Gastrocnemius medialis (tissue), 4 donors: ENCODE measurements around the gene FBXL14. TPM values are rescaled to one million over a fixed set of nuclear protein-coding genes. Genes with fewer than 3 reads are reported as not detected.

Experiments used
- ATAC-seq, 2 donors: fragments of 150-250 bp; one replicate each; pipeline ENCODE4 v1.9.1; 2016
- DNase-seq, 2 donors: peaks; one replicate each; pipeline ENCODE4 v3.0.0-alpha.2; 2019
- H3K27ac ChIP-seq, 4 donors: fragments of 200-600 bp; sonication (generic); 1 replicate in 1 of 4; 2 replicates in 3 of 4; pipeline ENCODE4 v1.5.1; 2016 to 2018; ENCODE audit warnings: mild to moderate bottlenecking in 2 of 4, moderate library complexity in 1 of 4
- H3K27me3 ChIP-seq, 3 donors: fragments of 200-600 bp; sonication (generic) in 2 of 3; 1 replicate in 1 of 3; 2 replicates in 2 of 3; pipeline versions ENCODE4 v1.5.1 to v1.6.0; 2016 to 2019; ENCODE audit warnings: mild to moderate bottlenecking in 1 of 3, moderate library complexity in 1 of 3
- H3K36me3 ChIP-seq, 2 donors: fragments of 200-600 bp; sonication (generic) in 1 of 2; one replicate each; pipeline ENCODE4 v1.5.1; 2017 to 2018
- H3K4me1 ChIP-seq, 2 donors: fragments of 200-600 bp; sonication (generic) in 1 of 2; one replicate each; pipeline ENCODE4 v1.5.1; 2016 to 2017; ENCODE audit warnings: mild to moderate bottlenecking in 2 of 2
- H3K4me3 ChIP-seq, 4 donors: fragments of 200-600 bp; sonication (generic) in 3 of 4; 1 replicate in 1 of 4; 2 replicates in 3 of 4; pipeline ENCODE4 v1.5.1; 2016 to 2019; ENCODE audit warnings: mild to moderate bottlenecking in 2 of 4
- H3K9me3 ChIP-seq, 3 donors: fragments of 200-600 bp; sonication (generic) in 2 of 3; 1 replicate in 1 of 3; 2 replicates in 2 of 3; pipeline ENCODE4 v1.5.1; 2016 to 2019
- POLR2A ChIP-seq, 2 donors: fragments of 450-650 bp; IDR thresholded peaks; one replicate each; pipeline ENCODE4 v1.6.1; 2017; ENCODE audit warnings: antibody characterized with exemption in 2 of 2, mild to moderate bottlenecking in 2 of 2, moderate library complexity in 2 of 2
- in situ Hi-C, 4 donors: fragments of 200-750 bp; cut with MboI; loops; one replicate each; pipeline versions ENCODE4 v1.15.0 to v1.8.0; 2017; ENCODE audit warnings: low sequenced_read_pairs in 4 of 4
- intact Hi-C: fragments of 100-400 bp; cut with DNase I; formaldehyde crosslinking; loops from one replicate; pipeline ENCODE4 v1.15.1; 2023; ENCODE audit warnings: low total_unique reads
- total RNA-seq, 4 donors: library from RNA; depleted of rRNA; stranded (reverse); fragments of >200 nt; gene quantifications; one replicate each; pipeline versions ENCODE4 v1.1.0 to v1.2.3, GENCODE V29; 2016
- TF ChIP-seq, protein P1 (sequence below), 5 experiments: fragments of 450-650 bp in 3 of 5; fragments of 200-600 bp in 2 of 5; sonication (generic) in 2 of 5; IDR thresholded peaks in 4 of 5; conservative IDR thresholded peaks in 1 of 5; 1 replicate in 4 of 5; 2 replicates in 1 of 5; pipeline ENCODE4 v1.5.1; 2016 to 2019; ENCODE audit warnings: antibody characterized with exemption in 5 of 5, mild to moderate bottlenecking in 3 of 5, moderate library complexity in 3 of 5

FBXL14 gene
- total RNA-seq, 4 donors from 2014 or later: 5.8 to 11.5 (median 7.4) TPM

DNA sequence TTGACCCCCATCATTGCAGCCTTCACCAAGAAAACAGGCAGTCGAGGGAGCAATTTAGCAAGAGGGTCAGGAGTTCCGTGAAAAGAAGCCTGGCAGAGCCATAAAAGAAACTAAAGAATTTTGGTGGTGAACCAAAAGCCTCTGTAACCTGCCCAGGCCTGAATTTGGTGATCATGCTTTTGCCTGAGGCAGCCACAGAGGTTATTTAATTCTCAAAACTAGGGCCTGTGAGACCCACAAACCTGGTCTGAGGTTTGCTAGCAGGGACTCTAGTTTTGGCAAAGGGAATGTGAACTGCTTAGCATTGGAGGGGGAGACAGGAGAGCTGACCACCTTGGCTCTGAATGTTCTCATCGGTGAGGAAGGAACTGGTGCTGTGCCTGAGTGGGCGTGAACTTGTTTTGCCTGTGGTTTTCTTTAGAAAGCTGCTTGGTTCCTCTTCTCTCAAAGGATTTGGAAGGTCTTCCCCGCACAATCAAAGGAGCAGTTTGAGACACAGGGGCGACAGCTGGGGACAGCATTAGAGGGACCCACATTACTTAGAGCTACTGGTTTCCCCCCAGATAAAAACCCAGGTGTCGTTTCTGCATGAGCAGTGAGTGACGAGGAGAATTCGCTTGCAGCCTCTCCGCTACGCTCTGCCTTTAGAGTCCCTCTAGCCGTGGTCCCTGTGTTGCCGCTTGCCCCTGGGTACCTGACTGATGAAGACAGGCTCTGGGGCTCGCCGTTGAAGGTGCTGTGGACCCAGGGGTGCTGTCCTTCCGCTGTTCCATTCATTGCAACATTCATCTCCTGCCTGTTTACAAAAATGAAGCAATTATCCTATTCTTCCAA is 22.1 kb upstream of the FBXL14 start:
- H3K4me3 ChIP-seq: no peak overlapping the region
- ATAC-seq (no peak), DNase-seq (no peak)
- in situ Hi-C loops: loop anchor here in 1 of 4 donors (25.0 kb wide), 1 partner anchor 1054 kb away; no protein-coding TSS in a partner anchor
- no peak for TF ChIP-seq POLR2A (IDR thresholded peaks at IDR 0.05)
- TF ChIP-seq, protein P1, sequence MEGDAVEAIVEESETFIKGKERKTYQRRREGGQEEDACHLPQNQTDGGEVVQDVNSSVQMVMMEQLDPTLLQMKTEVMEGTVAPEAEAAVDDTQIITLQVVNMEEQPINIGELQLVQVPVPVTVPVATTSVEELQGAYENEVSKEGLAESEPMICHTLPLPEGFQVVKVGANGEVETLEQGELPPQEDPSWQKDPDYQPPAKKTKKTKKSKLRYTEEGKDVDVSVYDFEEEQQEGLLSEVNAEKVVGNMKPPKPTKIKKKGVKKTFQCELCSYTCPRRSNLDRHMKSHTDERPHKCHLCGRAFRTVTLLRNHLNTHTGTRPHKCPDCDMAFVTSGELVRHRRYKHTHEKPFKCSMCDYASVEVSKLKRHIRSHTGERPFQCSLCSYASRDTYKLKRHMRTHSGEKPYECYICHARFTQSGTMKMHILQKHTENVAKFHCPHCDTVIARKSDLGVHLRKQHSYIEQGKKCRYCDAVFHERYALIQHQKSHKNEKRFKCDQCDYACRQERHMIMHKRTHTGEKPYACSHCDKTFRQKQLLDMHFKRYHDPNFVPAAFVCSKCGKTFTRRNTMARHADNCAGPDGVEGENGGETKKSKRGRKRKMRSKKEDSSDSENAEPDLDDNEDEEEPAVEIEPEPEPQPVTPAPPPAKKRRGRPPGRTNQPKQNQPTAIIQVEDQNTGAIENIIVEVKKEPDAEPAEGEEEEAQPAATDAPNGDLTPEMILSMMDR (IDR thresholded peaks at IDR 0.05 in 4 of 5, conservative IDR thresholded peaks at IDR 0.05 in 1 of 5): no peak
- no peaks in the 10 kb centered on the region for H3K36me3 ChIP-seq
- H3K27ac ChIP-seq: no peak overlapping the region
- H3K4me1 ChIP-seq: no peaks in the 10 kb centered on the region
- no peaks in the 10 kb centered on the region for H3K9me3 ChIP-seq
- intact Hi-C loops: no loop called here
- no peaks in the 10 kb centered on the region for H3K27me3 ChIP-seq

GRCh38 chr12:1614360-1614759 is 20.0 kb upstream of the FBXL14 start:
- intact Hi-C loops (no loop called here), in situ Hi-C loops (loop anchor here in 1 of 4 donors (25.0 kb wide), 1 partner anchor 1052 kb away; no protein-coding TSS in a partner anchor)
- no peak overlapping the region for H3K4me3 ChIP-seq
- no peaks in the 10 kb centered on the region for H3K9me3 ChIP-seq
- DNase-seq (no peak), ATAC-seq (no peak)
- H3K36me3 ChIP-seq: no peaks in the 10 kb centered on the region
- no peaks in the 10 kb centered on the region for H3K4me1 ChIP-seq
- no peak overlapping the region for H3K27ac ChIP-seq
- TF ChIP-seq, protein P1 (IDR thresholded peaks at IDR 0.05 in 4 of 5, conservative IDR thresholded peaks at IDR 0.05 in 1 of 5): no peak
- TF ChIP-seq POLR2A (IDR thresholded peaks at IDR 0.05): no peak
- no peaks in the 10 kb centered on the region for H3K27me3 ChIP-seq

DNA sequence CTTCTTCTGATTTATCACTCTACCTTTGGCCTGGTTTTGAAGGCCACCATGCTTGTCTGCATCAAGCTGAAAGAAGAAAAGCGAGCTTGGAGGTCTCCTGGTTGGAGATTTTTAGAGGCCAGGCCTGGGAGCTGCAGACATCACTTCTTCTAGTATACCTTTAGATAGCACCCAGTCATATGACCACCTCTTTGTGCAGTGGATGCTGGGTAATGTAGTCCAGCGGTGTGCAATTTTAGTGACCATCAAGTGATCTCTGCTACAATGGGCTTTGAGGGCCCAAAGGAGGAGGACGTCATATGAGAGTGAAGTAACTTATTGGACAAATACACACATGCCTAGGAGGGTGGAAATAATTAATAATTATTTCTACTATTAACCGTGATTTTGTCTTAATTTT is 19.5 kb upstream of the FBXL14 start:
- ATAC-seq: no peak
- TF ChIP-seq, protein P1 (IDR thresholded peaks at IDR 0.05 in 4 of 5, conservative IDR thresholded peaks at IDR 0.05 in 1 of 5): no peak
- TF ChIP-seq POLR2A (IDR thresholded peaks at IDR 0.05): no peak
- Histone ChIP-seq H3K36me3 (no peaks in the 10 kb centered on the region), H3K9me3 (no peaks in the 10 kb centered on the region), H3K4me1 (no peaks in the 10 kb centered on the region), H3K27ac (no peak overlapping the region), H3K27me3 (no peaks in the 10 kb centered on the region), H3K4me3 (no peak overlapping the region)
- in situ Hi-C loops (loop anchor here in 1 of 4 donors (25.0 kb wide), 1 partner anchor 1052 kb away; no protein-coding TSS in a partner anchor), intact Hi-C loops (no loop called here)
- no peak for DNase-seq

DNA sequence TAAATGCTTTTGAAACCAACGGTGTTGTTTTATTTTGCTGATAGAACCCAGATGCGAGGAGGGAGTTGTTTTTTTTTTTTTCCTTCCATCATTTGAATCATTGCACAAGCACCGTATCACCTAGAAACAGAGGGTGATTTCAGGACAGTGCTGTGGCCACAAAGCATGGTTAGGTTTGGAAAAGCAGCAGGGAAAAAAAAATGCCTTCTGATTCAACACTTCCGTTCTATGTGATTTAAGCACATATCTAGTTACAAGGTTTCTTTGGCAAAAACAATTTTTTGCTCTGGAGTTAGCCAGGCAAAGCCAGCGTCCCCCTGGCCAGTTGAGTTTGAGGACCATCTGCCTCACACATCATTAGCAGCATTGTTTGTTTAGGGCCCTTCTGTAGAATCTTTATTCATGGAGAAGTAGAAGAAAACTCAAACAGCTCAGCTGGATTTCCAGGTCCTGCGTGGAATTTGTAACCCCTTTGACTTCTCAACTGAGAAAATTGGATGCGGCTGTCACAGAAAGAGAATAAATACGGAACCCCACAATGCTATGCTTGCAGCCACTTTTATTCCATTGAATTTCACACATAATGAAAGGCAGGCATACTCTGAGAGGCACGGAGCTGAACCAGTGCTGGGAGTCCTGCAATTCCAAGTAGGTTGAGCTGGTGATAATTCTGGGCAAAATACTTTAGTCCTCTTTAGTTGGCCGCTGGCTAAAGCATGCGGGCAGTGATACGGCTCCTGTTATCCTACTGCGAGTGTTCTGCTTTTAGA is 17.6 kb upstream of the FBXL14 start:
- Histone ChIP-seq H3K4me3 (no peak overlapping the region), H3K9me3 (no peaks in the 10 kb centered on the region), H3K36me3 (no peaks in the 10 kb centered on the region), H3K4me1 (peaks cover 0 to 1% of the 10 kb centered on the region in 2 donors), H3K27me3 (no peaks in the 10 kb centered on the region), H3K27ac (peak overlapping the region in 1 of 4 donors; percentile 22)
- DNase-seq: no peak
- intact Hi-C loops (no loop called here), in situ Hi-C loops (loop anchor here in 1 of 4 donors (25.0 kb wide), 1 partner anchor 1050 kb away; no protein-coding TSS in a partner anchor)
- ATAC-seq: peak; percentile 38 to 47
- TF ChIP-seq, protein P1 (IDR thresholded peaks at IDR 0.05 in 4 of 5, conservative IDR thresholded peaks at IDR 0.05 in 1 of 5): no peak
- no peak for TF ChIP-seq POLR2A (IDR thresholded peaks at IDR 0.05)
